UCSD-AML1 (cell line): ENCODE measurements around the gene RRBP1.

Experiments
- DNase-seq: peaks from one replicate; lab custom pipeline; 2025; ENCODE audit not compliant: unreplicated experiment; lab: John Stamatoyannopoulos, UW

Gene RRBP1

GRCh38 chr20:17637413-17637780 is 44.6 kb downstream of the RRBP1 start:
- no peak for DNase-seq

- no peak for DNase-seq
Observed at GRCh38 chr20:17636523-17637412, 45.3 kb downstream of the RRBP1 start.

- no peak for DNase-seq
Observed at GRCh38 chr20:17635332-17636244, 46.5 kb downstream of the RRBP1 start.

DNA sequence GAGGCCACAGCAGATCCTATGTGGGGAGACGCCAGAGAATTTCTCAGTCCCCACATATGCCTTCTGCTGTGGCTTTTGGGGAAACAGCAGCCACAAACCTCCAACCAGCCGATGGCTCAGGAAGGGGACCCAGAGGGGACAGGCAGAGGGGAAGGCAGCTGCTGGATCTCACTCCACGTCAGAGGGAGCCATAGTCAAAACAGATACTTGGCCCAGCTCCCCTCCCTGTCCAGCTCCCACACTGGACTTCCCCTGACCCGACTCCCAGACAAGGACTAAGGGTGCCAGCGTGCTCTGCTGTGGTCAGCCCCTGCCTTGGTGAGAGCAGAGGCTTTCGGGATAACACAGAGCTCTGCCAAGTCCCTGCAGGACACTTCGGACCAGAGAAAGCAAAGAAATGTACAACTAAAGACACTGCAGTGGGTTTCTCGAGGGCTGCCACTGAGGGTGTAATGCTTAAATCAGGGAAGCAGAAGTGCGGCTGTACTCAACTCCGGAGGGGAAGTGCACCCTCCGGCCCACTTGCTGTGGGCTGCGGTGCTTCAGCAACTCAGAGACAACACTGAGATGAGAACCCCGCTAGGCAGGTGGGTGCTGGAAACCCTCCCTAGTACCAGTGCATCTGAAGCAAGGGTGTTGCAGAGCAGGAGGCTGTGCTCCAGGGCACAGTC is 47.2 kb downstream of the RRBP1 start:
- no peak for DNase-seq

GRCh38 chr20:17633850-17634500 is 48.1 kb downstream of the RRBP1 start:
- DNase-seq, result no peak

- DNase-seq, result no peak
Observed at GRCh38 chr20:17633221-17633849, 48.7 kb downstream of the RRBP1 start.

GRCh38 chr20:17631576-17632319 is 50.3 kb downstream of the RRBP1 start:
- no peak for DNase-seq

DNA sequence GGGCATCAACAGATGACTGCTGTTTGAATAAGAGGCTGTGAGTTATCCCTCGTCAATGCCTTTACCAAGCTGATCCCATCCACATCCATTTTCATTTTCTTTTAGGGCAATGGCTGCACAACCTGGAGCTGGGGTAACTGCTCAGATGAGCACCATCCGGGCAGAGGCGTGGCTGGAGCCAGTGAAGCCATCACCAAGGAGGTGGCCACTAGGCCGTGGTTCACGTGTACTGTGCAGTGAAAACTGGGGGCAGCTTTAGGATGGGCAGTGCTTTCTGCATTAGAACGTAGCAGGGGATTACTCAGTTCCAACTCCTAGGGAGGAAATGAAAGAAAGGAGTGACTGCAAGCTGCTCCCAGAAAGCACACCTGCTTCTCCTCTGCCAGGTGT is 51.2 kb downstream of the RRBP1 start:
- no peak for DNase-seq

DNA sequence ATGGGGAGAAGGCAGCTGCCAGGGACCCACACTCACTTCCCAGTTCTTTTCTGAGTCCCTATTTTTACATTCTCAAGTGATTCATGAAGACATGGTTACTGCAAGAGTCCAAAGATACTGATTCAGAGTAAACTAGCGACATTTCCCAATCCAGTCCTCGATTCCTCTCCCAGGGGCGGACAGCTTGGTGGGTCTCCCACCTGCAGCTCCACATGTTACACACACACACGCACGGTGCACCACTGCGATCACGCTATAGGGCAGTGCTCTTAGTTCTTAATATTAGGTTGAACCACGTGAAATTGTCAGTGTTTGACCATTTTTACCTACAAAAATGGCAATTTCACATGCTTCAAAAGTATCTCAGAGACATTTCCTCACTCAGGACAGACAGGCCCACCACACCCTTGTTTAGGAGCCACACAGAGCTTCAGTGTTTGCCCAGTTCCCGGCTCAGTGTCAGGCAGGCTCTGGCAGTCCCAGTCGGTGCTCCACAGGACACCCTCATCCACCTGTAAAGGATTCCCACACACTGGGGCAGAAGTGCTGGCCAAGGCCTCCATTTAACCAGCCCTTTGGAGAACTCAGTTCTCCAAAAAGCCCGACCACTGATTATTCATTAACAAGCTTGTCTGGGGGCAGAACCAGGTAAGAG is 51.8 kb downstream of the RRBP1 start:
- DNase-seq, result no peak

- no peak for DNase-seq
Observed at GRCh38 chr20:17629678-17630089, 52.4 kb downstream of the RRBP1 start.

DNA sequence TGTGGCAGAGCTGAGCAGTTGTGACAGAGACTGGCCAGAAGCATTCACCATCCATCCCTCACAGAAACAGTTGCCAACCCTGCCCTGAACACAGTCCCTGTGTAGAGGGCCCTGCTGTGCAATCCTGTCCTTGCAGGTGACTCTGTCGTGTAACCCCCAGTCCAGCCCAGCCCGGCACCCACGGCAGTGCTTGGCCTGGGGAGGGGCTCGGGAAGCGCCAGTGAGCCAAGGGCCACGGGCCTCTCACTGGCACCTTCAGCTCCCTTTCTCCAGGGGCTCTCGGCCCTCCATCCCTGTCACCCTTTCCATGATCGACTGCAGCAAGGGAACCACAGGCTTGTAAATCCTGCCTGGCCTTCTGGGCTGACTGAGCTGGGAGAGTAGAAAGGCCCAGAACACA is 53.0 kb downstream of the RRBP1 start:
- DNase-seq, result no peak

- no peak for DNase-seq
Observed at GRCh38 chr20:17628101-17628841, 53.8 kb downstream of the RRBP1 start.

DNA sequence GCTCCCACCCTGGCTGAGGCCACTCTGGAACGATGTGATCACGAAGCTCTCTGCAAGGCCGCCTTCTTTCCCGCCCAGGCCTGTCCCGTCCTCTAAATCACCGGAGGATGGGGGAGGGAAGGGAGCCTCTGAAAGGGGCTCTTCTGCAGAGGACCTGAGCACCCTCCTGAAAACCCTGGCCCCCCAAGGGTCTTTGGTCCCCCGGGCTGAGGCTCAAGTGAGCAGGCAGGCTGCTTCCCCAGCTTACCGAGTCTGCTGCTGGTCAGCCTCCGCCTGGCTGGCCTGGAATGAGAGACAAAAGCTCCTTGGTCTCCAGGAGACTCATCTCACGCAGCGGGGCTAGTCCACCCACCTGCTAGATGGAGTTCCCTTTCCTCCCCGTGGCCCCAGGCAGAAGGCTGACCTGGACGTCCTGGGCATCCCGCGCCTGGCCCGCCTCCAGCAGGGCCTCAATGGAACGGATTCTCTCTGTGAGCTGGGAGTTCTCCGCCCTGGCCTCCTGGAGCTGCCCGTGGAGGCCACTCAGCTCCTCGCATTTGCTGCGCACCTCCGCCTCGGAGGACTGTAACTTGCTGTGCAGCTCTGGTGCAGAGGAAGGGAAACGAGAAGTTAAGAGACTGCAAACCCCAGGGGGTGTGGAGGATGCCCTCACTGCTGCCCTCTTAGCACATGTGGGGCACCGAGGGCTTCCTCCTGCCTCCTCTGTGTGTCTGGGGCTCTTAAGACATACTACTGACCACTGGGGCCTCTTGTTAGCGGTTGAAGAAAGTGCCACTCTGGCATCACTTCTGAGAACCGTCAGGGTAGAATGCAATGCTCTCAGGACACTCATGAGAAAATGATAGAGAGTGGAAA is 54.7 kb downstream of the RRBP1 start:
- DNase-seq, result no peak

GRCh38 chr20:17626217-17627007 is 55.6 kb downstream of the RRBP1 start:
- no peak for DNase-seq

DNA sequence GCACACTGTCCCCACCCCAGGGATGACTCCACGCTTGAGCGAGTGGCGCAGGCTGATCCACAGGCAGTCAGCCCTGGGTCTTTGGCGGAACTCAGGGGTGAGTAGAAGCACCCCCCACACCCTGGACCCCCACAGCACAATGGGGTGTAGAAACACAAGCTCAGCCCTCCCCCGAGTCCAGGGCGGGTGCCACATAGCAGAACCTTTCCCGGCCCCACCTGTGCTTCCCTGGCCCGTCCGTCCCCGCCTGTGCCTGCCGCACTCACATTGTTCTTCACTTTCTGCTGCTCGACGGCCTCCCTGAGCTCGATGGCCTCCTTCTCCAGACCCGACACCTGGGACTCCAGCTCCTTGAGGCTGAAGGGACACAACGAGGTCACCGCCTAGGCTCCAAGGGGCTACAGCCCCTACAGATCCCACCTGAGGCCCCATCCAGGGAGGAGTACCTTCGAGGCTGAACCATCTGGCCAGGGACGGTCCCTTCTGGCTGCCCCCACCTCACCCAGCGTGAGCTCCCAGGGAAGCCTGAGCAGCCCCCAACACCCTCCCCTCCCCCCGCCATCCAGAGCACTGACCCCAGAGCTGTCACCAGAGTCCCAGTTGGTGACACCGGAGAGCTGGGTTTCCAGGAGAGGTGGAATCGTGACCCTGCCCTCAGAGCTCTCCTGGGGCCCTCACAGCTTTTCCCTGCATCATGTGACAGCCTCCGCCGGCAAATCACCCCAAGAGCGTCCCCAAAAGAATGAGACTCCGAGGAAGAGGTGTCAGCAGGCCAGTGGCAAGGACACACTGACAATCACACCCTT is 56.6 kb downstream of the RRBP1 start:
- no peak for DNase-seq
